ENCODE results near the gene RAB7A.

- TF ChIP-seq POLR2A (IDR thresholded peaks at IDR 0.05; ENCODE audit: low read depth): no peak
- no peak for TF ChIP-seq CTCF (IDR thresholded peaks at IDR 0.05)
- no peak for TF ChIP-seq POLR2AphosphoS5 (IDR thresholded peaks at IDR 0.05)
These were observed 20.9 kb downstream of the RAB7A start for GRCh38 chr3:128746881-128747280.
